ENCODE data around the gene PHLPP1. TPM values are rescaled to one million over a fixed set of nuclear protein-coding genes. Genes with fewer than 3 reads are reported as not detected.
A peak's percentile ranks its signal among the peaks of the same experiment; 100 is the strongest.

PHLPP1 gene
- total RNA-seq, 4 donors from 2014 or later, result 15.7 to 21.8 (median 20.5) TPM

DNA sequence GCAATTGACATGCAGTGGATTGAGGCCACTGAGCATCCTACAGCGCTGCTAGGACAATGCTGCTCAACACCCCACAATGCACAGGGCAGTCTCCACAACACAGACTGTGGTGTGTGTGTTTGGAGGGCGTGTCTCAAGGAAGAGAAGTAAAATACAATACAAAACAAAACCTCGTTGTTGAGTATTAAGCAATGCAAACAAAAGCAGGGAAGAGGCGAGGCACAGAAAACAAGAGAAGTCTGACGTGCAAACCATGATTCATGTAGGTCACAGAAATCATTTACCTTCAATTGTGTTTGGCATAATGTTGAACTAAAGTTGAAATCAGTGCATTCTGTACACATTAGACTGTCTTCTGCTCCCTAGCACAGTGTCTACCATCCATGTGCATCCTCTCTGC lies 260.9 kb downstream of the PHLPP1 start:
- Histone ChIP-seq H3K27ac (no peak overlapping the region), H3K4me1 (no peaks in the 10 kb centered on the region), H3K9me3 (no peaks in the 10 kb centered on the region), H3K4me3 (no peak overlapping the region), H3K36me3 (peaks cover 0 to 41% (median 0%) of the 10 kb centered on the region in 3 donors), H3K27me3 (no peaks in the 10 kb centered on the region)
- no peak for TF ChIP-seq POLR2A (IDR thresholded peaks at IDR 0.05)
- TF ChIP-seq, protein P1, sequence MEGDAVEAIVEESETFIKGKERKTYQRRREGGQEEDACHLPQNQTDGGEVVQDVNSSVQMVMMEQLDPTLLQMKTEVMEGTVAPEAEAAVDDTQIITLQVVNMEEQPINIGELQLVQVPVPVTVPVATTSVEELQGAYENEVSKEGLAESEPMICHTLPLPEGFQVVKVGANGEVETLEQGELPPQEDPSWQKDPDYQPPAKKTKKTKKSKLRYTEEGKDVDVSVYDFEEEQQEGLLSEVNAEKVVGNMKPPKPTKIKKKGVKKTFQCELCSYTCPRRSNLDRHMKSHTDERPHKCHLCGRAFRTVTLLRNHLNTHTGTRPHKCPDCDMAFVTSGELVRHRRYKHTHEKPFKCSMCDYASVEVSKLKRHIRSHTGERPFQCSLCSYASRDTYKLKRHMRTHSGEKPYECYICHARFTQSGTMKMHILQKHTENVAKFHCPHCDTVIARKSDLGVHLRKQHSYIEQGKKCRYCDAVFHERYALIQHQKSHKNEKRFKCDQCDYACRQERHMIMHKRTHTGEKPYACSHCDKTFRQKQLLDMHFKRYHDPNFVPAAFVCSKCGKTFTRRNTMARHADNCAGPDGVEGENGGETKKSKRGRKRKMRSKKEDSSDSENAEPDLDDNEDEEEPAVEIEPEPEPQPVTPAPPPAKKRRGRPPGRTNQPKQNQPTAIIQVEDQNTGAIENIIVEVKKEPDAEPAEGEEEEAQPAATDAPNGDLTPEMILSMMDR (IDR thresholded peaks at IDR 0.05), result no peak
- no peak for DNase-seq

DNA sequence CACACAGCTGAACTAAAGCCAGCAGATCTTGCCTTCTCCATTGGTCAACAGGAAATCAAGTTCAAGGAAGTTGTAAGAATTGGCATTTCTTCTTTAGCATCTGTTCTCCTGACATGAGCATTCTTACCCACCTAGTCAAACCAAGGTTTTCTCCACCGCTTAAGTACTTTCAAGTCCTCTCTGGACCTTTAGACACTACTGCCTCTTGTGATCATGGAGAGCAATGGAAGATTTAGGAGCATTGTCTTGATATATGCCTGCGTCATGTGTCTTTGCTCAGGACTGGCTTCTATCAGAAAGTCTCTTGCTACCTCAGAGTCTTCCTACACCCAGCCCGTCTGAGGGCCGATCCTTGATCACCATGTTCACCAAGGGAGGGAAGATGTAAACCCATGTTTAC lies 262.2 kb downstream of the PHLPP1 start:
- no peaks in the 10 kb centered on the region for H3K9me3 ChIP-seq
- TF ChIP-seq, protein P1 (IDR thresholded peaks at IDR 0.05), result no peak
- TF ChIP-seq POLR2A (IDR thresholded peaks at IDR 0.05), result no peak
- H3K27ac ChIP-seq, result no peak overlapping the region
- no peak overlapping the region for H3K4me3 ChIP-seq
- H3K4me1 ChIP-seq, result peaks cover 0 to 5% (median 0%) of the 10 kb centered on the region in 4 donors
- H3K36me3 ChIP-seq, result peaks cover 0 to 38% (median 0%) of the 10 kb centered on the region in 3 donors
- no peak for DNase-seq
- H3K27me3 ChIP-seq, result no peaks in the 10 kb centered on the region

DNA sequence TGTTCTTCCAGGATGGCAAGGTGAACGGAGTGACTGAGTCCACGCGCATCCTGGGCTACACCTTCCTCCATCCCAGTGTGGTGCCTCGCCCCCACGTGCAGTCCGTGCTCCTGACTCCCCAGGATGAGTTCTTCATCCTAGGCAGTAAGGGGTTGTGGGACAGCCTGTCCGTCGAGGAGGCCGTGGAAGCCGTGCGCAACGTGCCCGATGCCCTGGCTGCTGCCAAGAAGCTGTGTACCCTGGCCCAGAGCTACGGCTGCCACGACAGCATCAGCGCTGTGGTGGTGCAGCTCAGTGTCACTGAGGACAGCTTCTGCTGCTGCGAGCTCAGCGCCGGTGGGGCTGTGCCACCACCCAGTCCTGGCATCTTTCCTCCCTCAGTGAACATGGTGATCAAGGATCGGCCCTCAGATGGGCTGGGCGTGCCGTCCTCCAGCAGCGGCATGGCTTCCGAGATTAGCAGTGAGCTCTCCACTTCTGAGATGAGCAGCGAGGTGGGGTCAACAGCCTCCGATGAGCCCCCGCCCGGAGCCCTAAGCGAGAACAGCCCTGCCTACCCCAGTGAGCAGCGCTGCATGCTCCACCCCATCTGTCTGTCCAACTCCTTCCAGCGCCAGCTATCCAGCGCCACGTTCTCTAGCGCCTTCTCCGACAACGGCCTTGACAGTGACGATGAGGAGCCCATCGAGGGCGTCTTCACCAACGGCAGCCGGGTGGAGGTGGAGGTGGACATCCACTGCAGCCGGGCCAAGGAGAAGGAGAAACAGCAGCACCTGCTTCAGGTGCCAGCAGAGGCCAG lies 263.1 kb downstream of the PHLPP1 start:
- H3K27ac ChIP-seq, result no peak overlapping the region
- no peak for DNase-seq
- peaks cover 0 to 6% (median 0%) of the 10 kb centered on the region in 4 donors for H3K4me1 ChIP-seq
- H3K9me3 ChIP-seq, result no peaks in the 10 kb centered on the region
- no peaks in the 10 kb centered on the region for H3K27me3 ChIP-seq
- no peak for TF ChIP-seq POLR2A (IDR thresholded peaks at IDR 0.05)
- TF ChIP-seq, protein P1 (IDR thresholded peaks at IDR 0.05), result no peak
- H3K36me3 ChIP-seq, result peaks cover 0 to 31% (median 0%) of the 10 kb centered on the region in 3 donors
- H3K4me3 ChIP-seq, result no peak overlapping the region

DNA sequence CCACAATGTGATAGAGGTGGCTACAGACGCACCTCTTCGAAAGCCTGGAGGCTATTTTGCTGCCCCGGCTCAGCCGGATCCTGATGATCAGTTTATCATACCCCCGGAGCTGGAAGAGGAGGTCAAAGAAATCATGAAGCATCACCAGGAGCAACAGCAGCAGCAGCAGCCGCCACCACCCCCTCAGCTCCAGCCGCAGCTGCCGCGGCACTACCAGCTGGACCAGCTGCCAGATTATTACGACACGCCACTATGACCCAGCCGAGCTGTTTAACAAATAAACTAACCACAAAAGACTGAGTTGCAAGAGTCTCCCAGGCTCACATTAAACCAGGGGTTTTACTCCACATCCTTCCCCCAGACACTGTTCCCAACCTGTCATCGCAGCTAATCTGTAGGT lies 263.8 kb downstream of the PHLPP1 start:
- no peaks in the 10 kb centered on the region for H3K27me3 ChIP-seq
- H3K4me1 ChIP-seq, result peaks cover 0 to 6% (median 0%) of the 10 kb centered on the region in 4 donors
- peaks cover 0 to 27% (median 0%) of the 10 kb centered on the region in 3 donors for H3K36me3 ChIP-seq
- H3K4me3 ChIP-seq, result no peak overlapping the region
- DNase-seq, result peak in 1 of 3 donors; percentile 55
- no peaks in the 10 kb centered on the region for H3K9me3 ChIP-seq
- no peak for TF ChIP-seq POLR2A (IDR thresholded peaks at IDR 0.05)
- TF ChIP-seq, protein P1 (IDR thresholded peaks at IDR 0.05), result no peak
- H3K27ac ChIP-seq, result no peak overlapping the region

DNA sequence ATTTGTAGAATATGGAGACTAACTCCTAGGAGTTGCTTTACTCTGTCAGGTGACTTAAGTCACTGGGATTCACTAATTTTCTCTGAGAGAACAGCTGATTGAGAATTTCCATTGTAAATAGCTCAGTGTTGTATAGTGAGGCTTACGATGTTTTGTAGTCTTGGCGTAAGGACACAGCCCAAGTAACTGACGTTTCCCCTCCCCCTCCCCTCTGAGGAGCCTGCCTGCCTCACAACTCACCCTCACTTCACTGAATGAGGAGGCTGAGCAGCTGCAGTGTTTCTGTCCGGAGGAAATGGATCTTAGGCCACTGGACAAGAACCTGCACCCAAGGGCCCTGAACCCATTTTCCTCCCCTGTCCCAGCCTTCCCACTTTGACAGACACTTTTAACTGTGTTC lies 264.6 kb downstream of the PHLPP1 start:
- H3K36me3 ChIP-seq, result peaks cover 0 to 27% (median 0%) of the 10 kb centered on the region in 3 donors
- DNase-seq, result no peak

More for the DNA sequence above, 264.6 kb downstream of the PHLPP1 start:
- Histone ChIP-seq H3K4me1 (peaks cover 0 to 6% (median 0%) of the 10 kb centered on the region in 4 donors), H3K27me3 (no peaks in the 10 kb centered on the region), H3K9me3 (no peaks in the 10 kb centered on the region), H3K27ac (no peak overlapping the region), H3K4me3 (no peak overlapping the region)
- no peak for TF ChIP-seq POLR2A (IDR thresholded peaks at IDR 0.05)
- TF ChIP-seq, protein P1 (IDR thresholded peaks at IDR 0.05), result no peak

Data from Peyer's patch (tissue), 4 donors.